ENCODE measurements around the gene SHOC1. TPM values are rescaled to one million over a fixed set of nuclear protein-coding genes. Genes with fewer than 3 reads are reported as not detected.

Gene SHOC1
- total RNA-seq, result not detected

DNA sequence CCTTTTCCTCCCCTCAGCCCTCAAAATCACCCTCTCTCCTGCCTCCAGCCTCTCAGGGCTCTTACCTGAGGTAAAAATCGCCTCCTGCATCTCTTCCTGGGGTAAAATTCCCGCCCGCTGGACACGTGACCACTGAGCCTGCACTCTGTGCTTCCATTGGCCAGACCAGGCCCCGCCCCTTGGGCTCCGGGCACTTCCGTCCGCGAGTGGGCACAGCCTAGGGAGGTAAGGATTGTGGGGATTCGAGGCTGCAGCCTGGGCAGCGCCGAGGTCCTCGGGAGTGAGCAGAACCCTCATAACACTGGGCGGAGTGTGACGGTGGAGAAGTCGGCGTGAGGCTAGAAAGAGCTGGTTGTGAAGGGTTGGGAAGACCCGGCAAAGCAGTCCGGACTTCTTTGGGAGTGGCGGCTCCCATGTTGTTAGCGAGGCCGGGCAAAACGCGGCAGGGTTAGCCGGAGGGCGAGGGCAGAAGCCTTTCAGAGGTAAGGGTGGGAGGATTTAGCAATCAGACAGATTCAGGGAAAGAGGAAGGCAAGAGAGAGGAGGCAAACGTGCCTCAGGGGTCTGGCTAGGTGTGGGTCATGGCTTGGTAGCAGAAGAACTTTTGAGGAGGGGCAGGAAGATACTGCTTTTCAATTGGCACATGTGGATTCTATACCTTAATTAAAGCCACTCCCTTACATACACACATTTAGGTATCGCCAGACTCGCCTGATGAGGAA is at the start of gene SHOC1:
Gene SHOC1, minus strand, starts transcription at position 103 of the 722 bp plus-strand sequence. CDS start 3,519 bp downstream, outside the sequence.
- CTCF ChIA-PET, result no interaction called here
- no peak for DNase-seq
- ATAC-seq, result no peak
- no peaks in the 10 kb centered on the region for H3K27me3 Mint-ChIP-seq
- no peak within 1 kb of the TSS for H3K4me3 Mint-ChIP-seq
- no peaks in the 10 kb centered on the region for H3K36me3 Mint-ChIP-seq
- H3K4me1 Mint-ChIP-seq, result no peaks in the 10 kb centered on the region
- no peak within 1 kb of the TSS for H3K27ac Mint-ChIP-seq
- H3K9me3 Mint-ChIP-seq (ENCODE audit: low read depth), result no peaks in the 10 kb centered on the region

GRCh38 chr9:111843971-111844370 is 49.2 kb upstream of the SHOC1 start:
- ATAC-seq, result no peak
- H3K4me1 Mint-ChIP-seq, result peaks cover 5% of the 10 kb centered on the region
- no peak overlapping the region for H3K4me3 Mint-ChIP-seq
- H3K27me3 Mint-ChIP-seq, result peaks cover 14% of the 10 kb centered on the region
- no peak overlapping the region for H3K27ac Mint-ChIP-seq
- H3K36me3 Mint-ChIP-seq, result no peaks in the 10 kb centered on the region
- H3K9me3 Mint-ChIP-seq (ENCODE audit: low read depth), result no peaks in the 10 kb centered on the region
- CTCF ChIA-PET, result no interaction called here
- no peak for DNase-seq

DNA sequence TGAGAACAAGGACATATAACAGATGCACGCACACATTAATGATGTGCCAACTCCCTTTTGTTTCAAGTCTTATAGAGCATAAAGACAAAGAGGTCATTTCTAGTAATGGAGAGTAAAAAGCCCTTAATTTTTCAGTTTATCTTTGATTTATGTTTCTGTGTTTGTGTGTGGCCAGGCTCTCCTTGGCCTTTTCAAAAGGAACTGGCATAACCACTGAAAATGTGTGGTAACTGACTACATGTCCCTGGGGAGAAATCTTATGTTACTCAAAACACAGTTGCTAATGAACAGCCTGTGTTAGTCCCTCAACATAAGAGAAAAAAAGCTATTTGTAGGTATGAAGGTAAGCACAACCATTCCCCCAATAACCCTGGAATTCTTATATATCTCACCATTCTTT is 47.6 kb upstream of the SHOC1 start:
- ATAC-seq, result no peak
- Mint-ChIP-seq H3K27me3 (peaks cover 25% of the 10 kb centered on the region), H3K4me1 (peaks cover 5% of the 10 kb centered on the region), H3K27ac (no peak overlapping the region), H3K9me3 (ENCODE audit: low read depth) (no peaks in the 10 kb centered on the region), H3K36me3 (no peaks in the 10 kb centered on the region), H3K4me3 (no peak overlapping the region)
- CTCF ChIA-PET, result no interaction called here
- DNase-seq, result no peak

DNA sequence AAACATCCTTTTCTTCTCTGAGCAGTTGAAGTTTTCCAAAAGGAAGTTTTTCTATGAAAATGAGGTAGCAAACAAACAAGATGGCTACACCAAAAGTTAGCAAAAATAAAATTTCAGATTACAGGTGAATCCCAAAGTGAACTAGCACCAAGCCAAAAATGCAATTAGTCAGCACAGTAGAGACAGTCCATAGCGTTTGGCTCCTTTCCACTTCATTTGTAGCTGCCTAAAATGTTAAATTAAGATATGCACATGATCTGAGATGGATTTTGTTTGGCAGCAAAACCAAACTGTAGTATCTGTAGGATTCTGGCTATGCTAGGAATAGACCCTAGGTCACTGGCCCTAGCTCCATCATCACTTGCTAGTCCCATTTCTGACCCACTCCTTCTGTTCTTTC is 45.7 kb upstream of the SHOC1 start:
- DNase-seq, result no peak
- H3K9me3 Mint-ChIP-seq (ENCODE audit: low read depth), result no peaks in the 10 kb centered on the region
- H3K27me3 Mint-ChIP-seq, result peaks cover 30% of the 10 kb centered on the region
- H3K4me3 Mint-ChIP-seq, result no peak overlapping the region
- H3K27ac Mint-ChIP-seq, result no peak overlapping the region
- H3K36me3 Mint-ChIP-seq, result no peaks in the 10 kb centered on the region
- ATAC-seq, result no peak
- H3K4me1 Mint-ChIP-seq, result peaks cover 5% of the 10 kb centered on the region
- CTCF ChIA-PET, result interaction anchor here (0.6 kb wide), 1 partner anchor 234 kb away, joined by 4 read pairs; no protein-coding TSS in a partner anchor

DNA sequence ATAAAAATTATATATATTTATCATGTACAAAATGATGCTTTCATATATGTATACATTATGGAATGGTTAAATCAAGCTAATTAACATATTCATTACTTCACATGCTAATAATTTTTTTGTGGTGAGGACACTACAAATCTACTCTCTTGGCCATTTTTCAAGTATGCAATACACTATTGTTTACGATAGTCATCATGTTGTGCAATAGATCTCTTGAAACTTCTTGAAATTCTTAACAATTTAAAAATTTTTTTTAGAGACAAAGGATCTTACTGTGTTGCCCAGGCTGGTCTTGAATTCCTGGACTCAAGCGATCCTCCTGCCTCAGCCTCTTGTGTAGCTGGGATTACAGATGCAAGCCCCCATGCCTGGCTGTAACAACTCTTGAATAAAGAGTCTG is 45.2 kb upstream of the SHOC1 start:
- no peak overlapping the region for H3K27ac Mint-ChIP-seq
- peaks cover 5% of the 10 kb centered on the region for H3K4me1 Mint-ChIP-seq
- DNase-seq (no peak), ATAC-seq (no peak)
- no peak overlapping the region for H3K4me3 Mint-ChIP-seq
- H3K9me3 Mint-ChIP-seq (ENCODE audit: low read depth), result no peaks in the 10 kb centered on the region
- H3K36me3 Mint-ChIP-seq, result no peaks in the 10 kb centered on the region
- CTCF ChIA-PET, result no interaction called here
- peaks cover 34% of the 10 kb centered on the region for H3K27me3 Mint-ChIP-seq

- CTCF ChIA-PET, result no interaction called here
- Mint-ChIP-seq H3K9me3 (ENCODE audit: low read depth) (no peaks in the 10 kb centered on the region), H3K4me3 (no peak overlapping the region), H3K27ac (no peak overlapping the region), H3K36me3 (no peaks in the 10 kb centered on the region), H3K4me1 (peaks cover 5% of the 10 kb centered on the region), H3K27me3 (peaks cover 35% of the 10 kb centered on the region)
- DNase-seq (no peak), ATAC-seq (no peak)
Observed at GRCh38 chr9:111839387-111839786, 44.6 kb upstream of the SHOC1 start.

DNA sequence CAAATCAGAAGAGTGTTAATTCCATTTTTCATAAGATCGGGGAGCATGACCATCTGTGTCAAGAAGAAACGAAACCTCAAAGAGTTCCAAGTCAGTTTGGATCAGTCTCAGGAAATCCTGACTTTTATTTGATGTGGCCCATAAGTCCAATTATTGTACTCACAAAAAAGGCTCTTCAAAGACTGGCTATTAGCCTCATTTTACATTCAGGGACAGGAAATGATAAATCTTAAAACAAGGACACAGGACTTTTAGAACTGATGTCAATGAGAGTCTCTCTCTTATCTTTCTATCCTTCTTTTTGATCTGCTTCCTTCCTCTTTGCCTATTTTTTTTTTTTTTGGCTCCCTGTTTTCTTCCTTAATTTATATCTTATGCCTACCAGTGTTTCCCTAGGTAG is 43.7 kb upstream of the SHOC1 start:
- H3K27ac Mint-ChIP-seq, result no peak overlapping the region
- peaks cover 36% of the 10 kb centered on the region for H3K27me3 Mint-ChIP-seq
- CTCF ChIA-PET, result no interaction called here

DNA sequence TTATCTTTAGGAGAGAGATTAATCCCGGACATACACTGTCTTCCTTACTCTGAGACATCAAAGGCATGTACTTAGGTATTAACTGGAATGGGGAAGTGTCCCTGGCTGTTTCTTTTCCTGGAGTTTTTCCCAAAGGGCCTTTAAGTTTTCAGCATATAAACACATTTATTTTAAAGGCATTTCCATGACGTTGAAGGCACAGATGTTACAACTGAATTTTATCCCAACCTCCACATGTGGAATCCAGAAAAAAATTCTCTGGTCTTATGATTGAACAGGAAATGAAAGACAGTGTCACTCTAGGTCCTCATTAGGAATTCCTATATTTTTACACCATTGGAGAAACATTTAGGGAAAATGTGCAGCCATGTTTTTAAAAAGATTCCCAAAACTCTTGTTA is 41.6 kb upstream of the SHOC1 start:
- peaks cover 26% of the 10 kb centered on the region for H3K27me3 Mint-ChIP-seq
- H3K4me1 Mint-ChIP-seq, result peaks cover 5% of the 10 kb centered on the region
- no peak overlapping the region for H3K4me3 Mint-ChIP-seq
- DNase-seq (no peak), ATAC-seq (no peak)
- CTCF ChIA-PET, result no interaction called here
- H3K36me3 Mint-ChIP-seq, result no peaks in the 10 kb centered on the region
- no peaks in the 10 kb centered on the region for H3K9me3 Mint-ChIP-seq (ENCODE audit: low read depth)
- H3K27ac Mint-ChIP-seq, result no peak overlapping the region

More for the DNA sequence above, 43.7 kb upstream of the SHOC1 start:
- Mint-ChIP-seq H3K4me1 (peaks cover 5% of the 10 kb centered on the region), H3K4me3 (no peak overlapping the region), H3K9me3 (ENCODE audit: low read depth) (no peaks in the 10 kb centered on the region), H3K36me3 (no peaks in the 10 kb centered on the region)
- ATAC-seq (no peak), DNase-seq (no peak)

GRCh38 chr9:111833941-111834340 is 39.2 kb upstream of the SHOC1 start:
- ATAC-seq (no peak), DNase-seq (no peak)
- no peaks in the 10 kb centered on the region for H3K36me3 Mint-ChIP-seq
- H3K27me3 Mint-ChIP-seq, result peaks cover 26% of the 10 kb centered on the region
- no peaks in the 10 kb centered on the region for H3K4me1 Mint-ChIP-seq
- H3K9me3 Mint-ChIP-seq (ENCODE audit: low read depth), result no peaks in the 10 kb centered on the region
- H3K27ac Mint-ChIP-seq, result no peak overlapping the region
- CTCF ChIA-PET, result no interaction called here
- no peak overlapping the region for H3K4me3 Mint-ChIP-seq

DNA sequence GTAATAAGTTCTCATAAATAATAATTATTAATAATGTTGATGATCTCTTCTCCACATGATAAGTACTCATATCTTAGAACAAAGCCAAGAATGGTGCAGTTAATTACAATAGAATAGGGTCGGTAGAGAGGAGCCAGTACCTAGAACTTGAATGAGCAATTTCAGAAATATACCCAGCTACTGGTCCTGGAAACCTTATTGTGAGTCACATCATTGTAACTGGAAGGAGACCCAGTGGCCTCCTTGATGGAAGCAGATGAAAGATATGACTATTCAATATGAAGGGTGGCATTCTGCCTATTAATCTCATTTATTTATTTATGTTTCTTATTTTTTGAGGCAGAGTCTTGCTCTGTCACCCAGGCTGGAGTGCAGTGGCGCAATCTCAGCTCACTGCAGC is 37.7 kb upstream of the SHOC1 start:
- no peaks in the 10 kb centered on the region for H3K9me3 Mint-ChIP-seq (ENCODE audit: low read depth)
- no peak for ATAC-seq
- no peaks in the 10 kb centered on the region for H3K4me1 Mint-ChIP-seq
- no peaks in the 10 kb centered on the region for H3K36me3 Mint-ChIP-seq
- no peak overlapping the region for H3K4me3 Mint-ChIP-seq
- no peak for DNase-seq
- peaks cover 15% of the 10 kb centered on the region for H3K27me3 Mint-ChIP-seq
- H3K27ac Mint-ChIP-seq, result no peak overlapping the region
- CTCF ChIA-PET, result interaction anchor here (1.1 kb wide), 1 partner anchor 242 kb away, joined by 5 read pairs; no protein-coding TSS in a partner anchor

- ATAC-seq, result no peak
- no peaks in the 10 kb centered on the region for H3K9me3 Mint-ChIP-seq (ENCODE audit: low read depth)
- DNase-seq, result no peak
- CTCF ChIA-PET, result no interaction called here
- H3K36me3 Mint-ChIP-seq, result no peaks in the 10 kb centered on the region
- no peak overlapping the region for H3K4me3 Mint-ChIP-seq
- H3K27me3 Mint-ChIP-seq, result peaks cover 15% of the 10 kb centered on the region
- H3K27ac Mint-ChIP-seq, result no peak overlapping the region
- H3K4me1 Mint-ChIP-seq, result no peaks in the 10 kb centered on the region
Observed at GRCh38 chr9:111831371-111832108, 36.8 kb upstream of the SHOC1 start.

DNA sequence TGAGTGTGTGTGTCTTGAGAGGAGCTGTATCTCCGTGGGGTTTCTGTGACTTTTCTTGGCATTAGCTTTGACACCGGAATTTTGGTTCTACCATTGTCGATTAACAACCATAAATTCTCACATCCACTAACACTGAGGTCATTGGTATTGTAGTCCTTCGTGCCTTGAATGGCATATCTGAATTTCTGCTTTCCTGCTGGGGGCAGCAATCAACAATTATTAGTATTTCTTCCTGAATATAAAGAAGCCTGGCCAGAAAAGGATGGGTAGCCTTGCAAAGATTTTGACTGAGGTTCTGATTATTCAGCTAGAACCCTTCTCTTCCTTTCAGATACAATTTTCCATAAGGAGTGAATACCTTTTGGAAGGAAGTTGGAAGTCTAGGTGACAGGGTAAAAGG is 33.5 kb upstream of the SHOC1 start:
- Mint-ChIP-seq H3K9me3 (ENCODE audit: low read depth) (no peaks in the 10 kb centered on the region), H3K4me3 (no peak overlapping the region), H3K27me3 (peaks cover 12% of the 10 kb centered on the region), H3K4me1 (no peaks in the 10 kb centered on the region), H3K36me3 (no peaks in the 10 kb centered on the region), H3K27ac (no peak overlapping the region)
- DNase-seq, result no peak
- ATAC-seq, result no peak
- CTCF ChIA-PET, result interaction anchor here (1.4 kb wide), 1 partner anchor 128 kb away, joined by 3 read pairs; no protein-coding TSS in a partner anchor

DNA sequence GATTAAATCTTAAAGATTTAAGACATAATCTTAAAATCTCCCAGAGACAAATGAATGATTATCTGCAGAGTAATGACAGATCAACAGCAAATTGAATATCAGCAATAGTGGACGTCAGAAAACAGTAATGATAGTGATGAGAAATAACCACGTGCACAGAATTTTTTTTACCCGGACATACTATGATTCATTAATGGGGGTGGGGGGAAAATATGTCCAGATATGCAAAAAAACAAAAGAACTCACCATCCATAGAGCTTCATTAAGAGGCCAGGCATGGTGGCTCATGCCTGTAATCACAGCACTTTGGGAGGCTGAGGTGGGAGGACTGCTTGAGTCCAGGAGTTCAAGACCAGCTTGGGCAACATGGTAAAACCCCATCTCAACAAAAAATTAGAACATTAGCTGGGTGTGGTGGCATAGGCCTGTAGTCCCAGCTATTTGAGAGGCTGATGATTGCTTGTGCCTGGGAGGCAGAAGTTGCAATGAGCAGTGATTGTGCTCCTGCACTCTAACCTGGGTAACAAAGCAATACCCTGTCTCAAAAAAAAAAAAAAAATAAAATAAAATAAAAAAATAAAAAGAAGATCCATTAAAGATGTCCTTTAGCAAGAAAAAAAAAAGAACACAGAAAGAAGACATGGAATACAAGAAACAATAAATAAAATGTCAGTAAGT is 30.9 kb upstream of the SHOC1 start:
- Mint-ChIP-seq H3K4me1 (no peaks in the 10 kb centered on the region), H3K27me3 (peaks cover 14% of the 10 kb centered on the region), H3K9me3 (ENCODE audit: low read depth) (no peaks in the 10 kb centered on the region), H3K27ac (no peak overlapping the region), H3K4me3 (no peak overlapping the region), H3K36me3 (no peaks in the 10 kb centered on the region)
- CTCF ChIA-PET, result interaction anchor here (1.8 kb wide), 1 partner anchor 249 kb away, joined by 4 read pairs; no protein-coding TSS in a partner anchor
- no peak for DNase-seq
- ATAC-seq, result no peak

Measured in activated CD8-positive, alpha-beta memory T cell treated with anti-CD3 and anti-CD28 coated beads, Interleukin-2, amount 10 ng/mL, durations not matched to agents 7 days and 5 days (primary cell).